HG02973 (cell line): Measurements from ENCODE around the gene NOTCH4.
"Not testable (repeated sequence)": the region's sequence is repeated elsewhere in the genome, so short reads cannot be mapped to it uniquely, and the experiment has no call there.

Experiments used
- ATAC-seq: cut with Tn5 transposase; IDR thresholded peaks from one replicate; pipeline ENCODE4 v1.9.1; 2021; ENCODE audit warnings: moderate library complexity; ENCODE audit not compliant: unreplicated experiment

Gene NOTCH4

DNA sequence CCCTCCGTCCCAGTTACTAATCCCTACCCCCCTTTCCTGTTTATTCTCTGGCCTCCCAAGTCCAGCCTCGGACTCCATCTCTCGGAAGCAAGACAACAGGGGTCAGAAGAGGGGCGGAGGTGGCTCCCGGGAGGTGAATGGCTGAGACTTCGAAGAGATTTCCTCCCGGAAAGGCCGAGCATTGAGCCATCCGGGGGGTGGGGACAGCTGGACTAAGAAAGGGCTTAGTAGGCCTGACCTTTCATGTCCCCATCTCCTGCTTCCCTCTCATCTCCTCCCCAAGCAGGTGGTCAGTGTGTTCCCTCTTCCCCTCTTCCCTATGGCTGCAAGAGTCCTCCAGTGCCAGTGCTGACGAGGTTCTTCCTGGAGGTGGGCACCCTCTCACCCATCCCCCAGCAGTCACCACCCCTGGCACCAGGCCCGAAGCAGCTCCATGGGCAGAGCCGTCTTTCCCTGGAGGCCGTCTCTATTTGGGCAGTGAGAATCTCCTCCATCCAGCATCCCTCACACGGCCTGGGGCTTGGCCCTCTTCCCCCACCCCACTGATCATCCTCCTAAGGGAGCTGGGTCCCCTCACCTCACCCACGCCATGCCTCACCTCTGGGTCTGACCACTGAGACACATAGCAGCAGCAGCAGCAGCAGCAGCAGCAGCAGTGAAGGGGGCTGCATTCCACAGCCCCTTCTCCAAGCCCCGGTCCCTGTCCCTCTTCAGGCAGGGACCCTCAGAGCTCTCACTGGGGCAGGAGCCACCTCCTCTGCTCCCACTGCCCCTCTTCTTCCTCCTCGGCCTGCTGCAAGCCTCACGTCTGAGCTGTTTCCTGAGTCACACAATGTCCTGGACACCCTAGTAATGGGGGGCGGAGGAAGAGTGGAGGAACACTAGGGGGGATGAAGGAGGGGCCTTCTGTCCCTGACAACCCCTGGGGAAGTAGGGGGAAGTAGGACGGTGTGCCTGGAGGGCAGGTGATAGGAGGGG lies at the start of gene NOTCH4:
NOTCH4 (minus strand) TSS at position 810 of the 978 bp plus-strand sequence; CDS start at position 671, 139 bp downstream.
- no peak for ATAC-seq

DNA sequence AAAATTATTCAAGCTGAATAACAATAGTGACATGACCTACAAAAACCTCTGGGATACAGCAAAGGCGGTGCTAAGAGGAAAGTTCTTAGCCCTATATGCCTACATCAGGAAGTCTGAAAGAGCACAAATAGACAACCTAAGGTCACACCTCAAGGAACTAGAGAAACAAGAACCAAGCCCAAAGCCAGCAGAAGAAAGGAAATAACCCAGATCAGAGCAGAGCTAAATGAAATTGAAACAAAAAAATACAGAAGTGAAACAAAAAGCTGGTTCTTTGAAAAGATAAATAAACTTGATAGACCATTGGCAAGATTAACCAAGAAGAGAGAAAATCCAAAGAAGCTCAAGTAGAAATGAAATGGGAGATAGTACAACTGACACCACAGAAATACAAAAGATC lies 47.6 kb upstream of the NOTCH4 start:
- no peak for ATAC-seq

DNA sequence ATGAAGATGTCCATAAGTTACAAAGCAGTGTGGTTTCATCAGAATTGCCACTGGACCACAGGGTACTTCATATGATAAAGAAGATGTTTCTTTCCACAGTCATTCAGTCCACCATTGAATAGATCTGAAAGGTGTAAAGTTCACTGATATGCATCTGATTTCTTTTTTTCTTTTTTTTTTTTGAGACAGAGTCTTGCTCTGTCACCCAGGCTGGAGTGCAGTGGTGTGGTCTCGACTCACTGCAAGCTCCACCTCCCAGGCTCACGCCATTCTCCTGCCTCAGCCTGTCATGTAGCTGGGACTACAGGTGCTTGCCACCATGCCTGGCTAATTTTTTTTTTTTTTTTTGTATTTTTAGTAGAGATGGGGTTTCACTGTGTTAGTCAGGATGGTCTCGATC lies 44.6 kb upstream of the NOTCH4 start:
- ATAC-seq = not testable (repeated sequence)

DNA sequence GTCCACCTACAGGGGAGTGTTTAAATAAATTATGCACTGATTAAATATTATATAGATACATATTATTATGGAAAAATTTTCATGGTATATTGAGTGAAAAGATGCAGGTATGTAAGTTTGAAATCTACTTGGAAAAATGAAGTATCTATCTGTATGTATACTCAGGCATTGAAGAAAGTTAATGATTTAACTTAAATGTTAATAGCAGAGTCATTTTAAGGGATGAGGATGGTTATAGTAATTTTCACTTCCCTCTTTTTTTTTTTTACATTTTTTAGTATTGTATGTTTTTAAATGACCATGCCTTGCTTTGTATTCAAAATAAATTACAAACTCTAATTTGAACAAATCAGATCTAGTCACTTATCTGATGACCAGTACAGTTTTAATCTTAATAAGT lies 43.2 kb upstream of the NOTCH4 start:
- ATAC-seq = no peak

DNA sequence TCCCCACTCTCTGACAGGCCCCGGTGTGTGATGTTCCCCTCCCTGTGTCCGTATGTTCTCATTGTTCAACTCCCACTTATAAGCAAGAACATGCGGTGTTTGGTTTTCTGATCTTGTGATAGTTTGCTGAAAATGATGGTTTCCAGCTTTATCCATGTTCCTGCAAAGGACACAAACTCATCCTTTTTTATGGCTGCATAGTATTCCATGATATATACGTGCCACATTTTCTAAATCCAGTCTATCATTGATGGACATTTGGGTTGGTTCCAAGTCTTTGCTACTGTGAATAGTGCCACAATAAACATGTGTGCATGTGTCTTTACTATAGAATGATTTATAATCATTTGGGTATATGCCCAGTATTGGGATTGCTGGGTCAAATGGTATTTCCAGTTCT lies 33.4 kb upstream of the NOTCH4 start:
- not testable (repeated sequence) for ATAC-seq

DNA sequence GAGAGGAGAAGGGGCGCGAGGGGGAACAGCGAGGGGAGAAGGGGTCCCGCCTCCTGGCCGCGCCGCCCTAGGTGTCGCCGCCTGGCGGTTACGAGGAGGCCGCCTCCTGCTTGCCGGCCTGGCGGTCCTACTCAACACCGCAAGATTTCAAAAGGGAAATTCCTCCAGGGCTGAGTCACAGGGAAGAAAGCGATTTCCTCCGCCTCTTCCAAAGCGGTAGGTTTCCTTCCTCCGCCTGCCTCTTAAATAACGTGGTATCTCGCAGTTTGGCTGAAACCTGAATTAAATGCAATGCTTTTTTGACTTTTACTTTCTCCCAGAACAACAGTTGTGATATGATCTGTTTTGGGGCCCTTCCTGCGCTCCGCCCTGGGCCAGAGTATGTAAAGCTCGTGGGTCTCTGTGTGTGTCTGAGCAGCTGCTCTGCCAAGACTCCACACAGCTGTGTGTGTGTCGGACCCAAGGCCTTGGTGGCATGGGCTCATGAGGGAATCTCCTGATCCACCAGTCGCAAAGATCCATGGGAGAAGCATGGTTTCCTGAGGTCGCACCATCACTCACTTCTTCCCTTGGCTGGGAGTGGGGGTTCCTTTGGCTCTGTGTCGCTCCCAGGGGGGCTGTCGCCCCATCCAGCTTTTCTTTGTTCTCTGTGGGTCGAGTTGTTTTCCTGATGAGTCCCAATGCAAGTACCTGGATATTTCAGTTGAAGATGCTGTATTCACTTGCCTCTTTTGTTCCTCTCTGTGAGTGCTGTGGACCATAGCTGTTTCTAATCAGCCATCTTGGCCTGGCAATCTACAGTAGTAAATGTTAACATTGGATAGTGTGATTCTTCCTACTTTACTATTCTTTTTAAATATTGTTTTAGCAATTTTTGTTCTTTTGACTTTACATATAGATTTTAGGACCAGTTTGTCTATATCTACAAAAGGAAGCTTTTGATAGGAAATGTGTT lies 31.6 kb upstream of the NOTCH4 start:
- peak; percentile 45 for ATAC-seq

DNA sequence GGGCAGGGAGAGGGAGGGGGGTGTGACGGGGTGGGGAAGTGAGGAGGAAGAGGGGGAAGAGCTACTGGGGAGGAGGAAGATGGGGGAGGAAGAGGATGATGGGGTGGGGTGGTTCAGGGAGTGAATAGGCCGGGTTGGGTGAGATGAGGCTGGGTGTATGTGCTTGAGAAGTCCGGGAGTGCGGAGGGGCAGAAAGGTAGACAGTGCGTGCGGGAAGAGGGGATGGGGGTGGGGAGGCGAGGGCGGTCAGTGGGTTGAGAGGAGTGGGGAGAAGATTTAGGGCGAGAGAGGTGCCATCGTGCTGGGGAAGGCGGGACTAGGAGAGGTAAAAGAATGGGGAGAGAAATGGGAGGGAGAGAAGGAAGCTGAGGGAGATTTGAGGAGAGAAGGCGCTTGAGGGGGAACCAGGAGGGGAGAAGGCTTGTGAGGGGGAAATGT lies 30.9 kb upstream of the NOTCH4 start:
- no peak for ATAC-seq

DNA sequence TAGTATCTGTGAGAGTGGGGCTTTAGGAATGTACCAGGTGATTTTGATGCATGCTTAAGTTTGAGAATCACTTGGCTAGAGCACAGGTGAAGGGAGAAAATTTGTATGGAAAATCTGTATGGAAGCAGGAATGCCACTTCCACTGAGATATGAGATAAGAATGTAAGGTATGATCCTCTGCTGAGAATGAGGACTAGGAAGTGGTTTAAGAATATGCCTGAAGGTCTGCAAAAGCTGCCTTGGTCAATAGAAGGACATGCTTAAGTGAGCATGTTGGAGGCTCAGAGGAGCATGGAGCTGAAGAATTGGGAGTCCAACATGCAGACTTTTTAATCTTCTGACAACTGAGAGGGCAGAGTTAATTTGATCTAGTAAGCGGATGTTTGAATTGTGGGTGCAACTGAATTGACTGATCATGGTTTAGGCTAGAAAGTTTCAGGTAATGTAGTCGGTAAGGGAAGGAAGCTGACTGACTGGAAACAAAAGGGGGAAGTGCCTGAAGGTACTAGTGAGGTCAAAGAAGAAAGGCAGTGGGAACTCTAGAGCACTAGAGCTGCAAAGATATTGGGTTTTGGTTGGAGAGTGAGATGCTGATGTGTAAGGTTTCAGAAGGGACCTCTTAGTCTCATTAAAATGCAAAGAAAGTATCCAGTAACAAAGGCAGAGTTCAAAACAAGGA lies 28.6 kb upstream of the NOTCH4 start:
- ATAC-seq = no peak

DNA sequence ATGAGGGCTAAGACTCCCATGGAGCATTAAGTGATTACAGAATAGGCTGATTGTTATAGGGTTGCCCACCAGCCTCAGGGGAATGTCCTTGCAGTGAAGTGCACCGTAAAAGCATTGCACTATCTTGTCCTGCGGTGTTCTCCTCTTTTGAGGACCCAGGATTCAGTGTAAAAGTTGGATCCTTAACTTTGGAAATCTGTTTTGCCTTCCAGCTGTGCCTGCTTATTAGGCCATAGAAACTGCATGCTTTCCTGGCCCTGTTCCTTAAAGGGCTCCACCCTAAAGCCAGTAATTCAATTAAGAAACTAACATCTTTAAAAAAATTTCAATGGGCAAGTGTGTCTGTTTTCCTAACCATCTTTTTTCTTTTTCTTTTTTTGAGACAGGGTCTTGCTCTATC lies 25.4 kb upstream of the NOTCH4 start:
- no peak for ATAC-seq

DNA sequence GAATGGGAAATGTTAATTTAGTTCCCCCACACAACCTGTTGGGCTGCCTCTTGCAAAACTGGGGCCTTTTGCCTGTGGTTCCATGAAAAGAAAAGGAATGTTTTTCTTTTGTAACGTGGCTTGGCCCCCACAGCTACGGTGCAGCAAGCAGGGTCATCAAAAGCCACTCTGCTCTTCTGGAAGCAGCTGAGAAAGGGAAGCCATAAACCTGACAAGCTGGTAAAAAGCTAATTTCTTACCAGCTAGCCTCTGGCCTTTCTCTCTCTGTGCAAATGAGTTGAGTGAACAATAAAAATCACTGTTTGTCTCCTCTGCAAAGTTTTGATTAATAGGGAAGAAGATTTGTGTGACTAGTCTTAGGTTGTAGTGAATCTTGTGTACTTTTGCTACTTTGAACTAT lies 23.5 kb upstream of the NOTCH4 start:
- no peak for ATAC-seq

DNA sequence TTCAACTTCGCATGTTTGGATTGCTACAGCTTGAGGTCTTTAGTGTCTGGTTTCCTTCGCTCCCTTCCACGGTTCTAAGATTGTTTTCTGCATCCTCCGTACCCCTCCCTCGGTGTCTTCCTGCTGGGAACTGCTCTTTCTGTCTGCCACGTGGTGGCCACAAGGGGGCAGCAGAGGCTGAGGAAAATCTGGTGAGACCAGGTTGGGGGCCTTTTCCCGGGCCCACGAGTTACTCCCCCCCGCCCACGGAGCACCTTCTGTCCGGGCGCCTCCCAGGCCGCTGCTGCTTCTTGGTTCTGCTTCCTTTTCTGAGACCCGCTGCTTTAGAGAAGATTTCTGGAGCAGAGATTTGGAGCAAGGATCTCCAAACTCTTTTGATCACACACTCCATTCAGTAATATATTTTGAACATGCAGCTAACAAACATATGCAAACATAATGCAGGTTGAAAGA lies 21.1 kb upstream of the NOTCH4 start:
- no peak for ATAC-seq

DNA sequence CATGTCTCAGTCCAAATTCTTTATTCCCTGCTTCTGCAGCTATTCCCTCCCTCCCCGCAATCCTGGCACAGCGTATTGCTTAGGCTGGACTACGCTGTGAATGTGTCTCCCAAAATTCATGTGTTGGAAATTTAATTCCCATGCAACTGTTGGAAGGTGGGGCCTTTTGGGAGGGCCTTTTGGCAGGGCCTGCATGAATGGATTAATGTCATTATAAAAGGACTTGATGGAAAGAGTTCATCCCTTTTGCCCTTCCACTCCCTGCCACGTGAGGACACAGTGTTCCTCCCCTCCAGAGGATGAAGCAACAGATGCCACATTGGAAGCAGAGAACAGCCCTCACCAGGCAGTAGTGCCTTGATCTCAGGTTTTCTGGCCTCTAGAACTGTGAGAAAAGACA lies 20.4 kb upstream of the NOTCH4 start:
- ATAC-seq = no peak

DNA sequence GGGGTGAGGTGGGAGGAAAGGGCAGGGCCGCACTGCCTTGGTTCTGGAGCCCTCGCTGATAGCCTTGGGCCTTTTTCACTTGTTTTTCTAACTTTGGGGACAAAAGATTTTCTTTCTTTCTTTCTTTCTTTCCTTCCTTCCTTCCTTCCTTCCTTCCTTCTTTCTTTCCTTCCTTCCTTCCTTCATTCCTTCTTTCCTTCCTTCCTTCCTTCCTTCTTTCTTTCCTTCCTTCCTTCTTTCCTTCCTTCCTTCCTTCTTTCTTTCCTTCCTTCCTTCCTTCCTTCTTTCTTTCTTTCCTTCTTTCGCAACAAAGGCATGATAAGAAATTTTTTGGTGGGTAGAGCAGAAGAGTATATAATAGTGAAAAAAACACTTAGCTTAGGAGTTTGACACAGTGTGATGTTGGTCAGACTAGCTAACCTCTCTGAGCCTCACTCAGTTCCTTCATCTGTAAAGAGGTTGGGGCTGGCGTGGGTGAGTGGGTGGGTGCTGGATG lies 18.5 kb upstream of the NOTCH4 start:
- ATAC-seq = not testable (repeated sequence)

DNA sequence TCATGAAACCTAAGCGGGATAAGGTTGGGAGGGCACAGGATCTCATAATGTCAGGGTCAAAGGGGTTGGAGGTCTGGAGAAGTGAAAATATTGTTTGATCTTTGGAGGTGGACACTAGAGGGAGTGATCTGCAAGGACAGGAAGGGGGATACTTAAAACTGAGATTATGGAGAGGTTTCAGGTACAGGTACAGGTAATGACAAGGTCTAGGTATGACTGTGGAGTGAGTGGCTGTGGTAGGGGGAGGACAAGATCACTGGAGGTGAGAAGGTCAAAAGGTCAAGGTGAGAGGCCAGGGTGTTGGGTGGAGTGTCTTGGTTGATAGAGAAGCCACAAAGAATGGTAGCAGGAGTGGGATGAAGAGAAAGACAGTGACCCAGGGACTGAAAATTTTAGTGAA lies 16.8 kb upstream of the NOTCH4 start:
- no peak for ATAC-seq

DNA sequence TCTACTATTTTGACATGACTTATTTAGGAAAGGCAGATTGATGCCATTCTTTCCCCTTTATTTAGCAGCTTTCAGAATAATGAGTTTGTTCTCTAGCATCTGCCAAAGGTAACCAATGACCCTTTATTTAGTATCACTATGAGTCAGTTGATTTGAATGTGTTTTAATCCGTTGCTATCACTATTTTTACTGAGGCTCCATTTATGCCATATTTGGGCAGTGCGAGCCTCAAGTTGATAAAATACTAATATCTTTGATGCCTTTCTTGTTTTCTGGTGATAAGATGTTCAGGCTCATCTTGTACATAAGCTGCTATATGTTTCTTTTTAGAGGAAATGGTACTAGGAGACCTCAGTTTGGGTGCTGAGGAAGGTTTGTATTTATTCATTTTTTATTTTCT lies 15.6 kb upstream of the NOTCH4 start:
- no peak for ATAC-seq

DNA sequence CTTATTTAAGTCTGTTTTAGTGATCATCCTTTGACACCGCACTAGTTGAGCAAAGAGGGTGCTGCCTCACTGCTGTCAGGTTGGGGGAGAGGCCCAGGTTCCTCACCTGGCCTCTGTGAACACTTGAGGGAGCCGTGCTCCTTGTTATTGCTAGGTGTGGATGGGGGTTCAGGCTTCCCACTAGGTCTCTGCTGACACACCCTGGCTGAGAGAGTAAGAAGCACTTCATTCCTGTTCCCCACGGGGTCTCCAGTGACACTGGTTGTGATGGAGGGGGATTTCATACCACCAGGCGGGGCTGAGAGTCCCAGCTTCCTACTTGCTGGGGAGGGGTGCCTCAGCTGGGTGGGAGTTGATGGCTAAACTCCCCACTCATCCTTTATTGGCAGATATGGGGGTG lies 11.1 kb upstream of the NOTCH4 start:
- ATAC-seq = no peak

DNA sequence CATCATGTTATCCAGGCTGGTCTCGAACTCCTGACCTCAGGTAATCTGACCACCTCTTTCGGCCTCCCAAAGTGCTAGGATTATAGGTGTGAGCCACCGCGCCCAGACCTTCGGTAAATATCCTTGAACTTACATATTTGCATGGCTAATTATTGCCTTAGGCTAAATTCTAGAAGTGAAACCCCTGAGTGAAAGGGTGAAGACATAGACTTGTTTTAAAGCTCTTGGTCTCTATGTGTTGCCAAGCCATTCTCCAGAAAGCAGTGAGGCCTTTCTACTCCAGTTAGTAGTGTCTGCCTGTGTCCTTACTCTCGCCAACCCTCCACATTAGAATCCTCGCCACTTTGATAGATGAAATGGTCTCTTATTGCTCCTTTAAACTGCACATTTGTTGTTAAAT lies 2.6 kb upstream of the NOTCH4 start:
- ATAC-seq = no peak

DNA sequence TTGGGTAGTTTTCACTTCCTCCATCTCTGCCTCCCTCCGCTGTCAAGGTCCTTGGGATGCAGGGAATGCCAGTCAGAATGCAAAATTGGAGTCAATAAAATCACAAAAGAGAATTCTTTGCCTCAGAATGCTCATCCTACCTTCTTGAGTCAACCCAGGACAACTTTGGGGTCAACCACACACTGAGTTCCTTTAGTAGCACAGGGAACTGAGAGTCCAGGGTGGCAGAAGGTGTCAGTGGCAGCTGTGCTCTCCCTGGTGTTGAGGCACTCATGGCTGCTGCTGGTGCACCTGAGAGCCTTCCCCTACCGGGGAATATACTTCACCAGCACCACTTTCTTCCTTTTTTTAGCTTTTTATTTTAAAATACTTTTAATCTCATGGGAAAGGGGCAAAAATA lies 829 bp upstream of the NOTCH4 start:
- ATAC-seq = no peak

DNA sequence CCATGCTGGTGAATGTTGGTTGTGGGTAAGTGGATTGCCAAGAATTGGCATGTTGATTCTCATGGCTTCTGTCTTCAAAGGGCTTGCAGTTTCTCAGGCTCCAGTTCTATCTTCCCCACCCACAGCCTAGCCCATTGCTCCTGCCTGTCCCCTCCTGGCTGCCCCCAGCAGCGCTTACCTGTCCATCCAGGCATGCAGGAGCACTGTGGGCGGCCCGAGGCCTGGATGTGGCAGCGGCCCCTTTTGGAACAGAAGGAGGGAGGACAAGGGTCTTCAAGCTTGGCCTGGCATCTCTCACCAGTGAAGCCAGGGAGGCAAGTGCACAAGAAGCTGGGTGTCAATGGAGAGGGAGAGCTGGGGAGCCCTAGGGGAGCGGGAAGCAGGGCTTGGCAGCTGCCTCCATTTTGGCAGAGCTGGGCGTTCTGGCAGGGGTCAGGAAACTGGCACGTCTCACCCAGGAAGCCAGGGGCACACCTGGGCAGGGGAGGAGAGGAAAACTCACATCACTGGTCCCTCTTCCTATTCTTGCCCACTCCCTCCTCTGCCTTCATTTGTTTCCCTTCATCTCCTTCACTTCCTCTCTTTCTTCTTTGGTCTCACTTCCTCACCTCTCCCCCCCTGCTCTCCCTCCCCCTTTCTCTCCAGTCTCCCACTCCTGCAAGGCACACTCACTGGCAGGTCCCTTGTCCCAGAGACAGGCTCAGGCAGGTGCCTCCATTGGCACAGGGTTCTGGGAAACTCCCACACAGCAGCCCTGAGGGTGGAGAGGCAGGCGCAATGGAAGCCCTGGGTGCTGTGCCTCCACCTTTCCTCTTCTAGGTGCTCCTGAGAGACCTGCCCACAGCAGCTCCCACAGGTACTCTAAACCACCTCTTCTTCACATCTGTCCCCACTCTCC lies 1.3 kb downstream of the NOTCH4 start:
- no peak for ATAC-seq

DNA sequence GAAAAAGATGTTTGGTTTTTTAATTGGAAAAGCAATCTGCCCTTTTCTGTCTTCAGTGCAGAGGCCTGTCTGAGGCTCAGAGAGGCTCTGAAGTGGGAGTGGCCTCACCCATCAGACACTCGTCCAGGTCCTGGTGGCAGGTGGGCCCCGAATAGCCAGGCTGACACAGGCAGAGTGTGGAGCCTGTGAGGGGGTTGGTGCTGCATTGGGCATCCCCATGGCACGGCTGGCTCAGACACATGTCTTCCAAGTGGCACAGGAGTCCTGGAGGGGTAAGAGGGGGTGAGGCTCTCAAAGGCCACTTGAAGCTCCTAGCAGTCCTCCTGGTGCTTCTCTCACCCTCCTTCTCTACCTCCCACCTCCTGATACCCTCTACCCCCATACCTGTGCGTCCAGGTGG lies 3.8 kb downstream of the NOTCH4 start:
- ATAC-seq = no peak
